Heart left ventricle (tissue), 16 donors: ENCODE results near the gene CHCHD1. TPM values are rescaled to one million over a fixed set of nuclear protein-coding genes. Genes with fewer than 3 reads are reported as not detected.

Experiments
- ATAC-seq, 4 donors: fragments of 200-7000 bp; cut with Tn5 transposase; one replicate each; pipeline ENCODE4 v1.9.1; 2020 to 2022; ENCODE audit warnings: moderate library complexity in 4 of 4, mild to moderate bottlenecking in 3 of 4, moderate number of reproducible peaks in 1 of 4
- DNase-seq, 5 donors: peaks; one replicate each; pipeline ENCODE4 v3.0.0-alpha.2; 2020
- H3K27ac ChIP-seq, 12 donors: fragments of 200-600 bp; sonication (generic) in 4 of 12; one replicate each; pipeline versions ENCODE4 v1.5.0 to v1.8.0; 2016 to 2022; ENCODE audit warnings: mild to moderate bottlenecking in 2 of 12
- H3K27me3 ChIP-seq, 9 donors: fragments of 200-600 bp; sonication (generic) in 2 of 9; one replicate each; pipeline versions ENCODE4 v1.5.1 to v1.8.0; 2016 to 2022; ENCODE audit warnings: mild to moderate bottlenecking in 3 of 9
- H3K36me3 ChIP-seq, 9 donors: fragments of 200-600 bp; sonication (generic) in 2 of 9; one replicate each; pipeline versions ENCODE4 v1.5.0 to v1.8.0; 2018 to 2022; ENCODE audit warnings: mild to moderate bottlenecking in 2 of 9
- H3K4me1 ChIP-seq, 12 donors: fragments of 200-600 bp; sonication (generic) in 4 of 12; one replicate each; pipeline versions ENCODE4 v1.5.0 to v1.8.0; 2016 to 2022; ENCODE audit warnings: mild to moderate bottlenecking in 3 of 12
- H3K4me3 ChIP-seq, 12 donors: fragments of 200-600 bp; sonication (generic) in 4 of 12; one replicate each; pipeline versions ENCODE4 v1.5.0 to v1.8.0; 2017 to 2022; ENCODE audit warnings: mild to moderate bottlenecking in 9 of 12, moderate library complexity in 4 of 12
- H3K9me3 ChIP-seq, 12 donors: fragments of 200-600 bp; sonication (generic) in 4 of 12; one replicate each; pipeline versions ENCODE4 v1.5.0 to v1.8.0; 2016 to 2022; ENCODE audit warnings: mild to moderate bottlenecking in 1 of 12
- POLR2A ChIP-seq, 2 donors: fragments of 450-650 bp; IDR thresholded peaks; one replicate each; pipeline ENCODE4 v1.6.1; 2017; ENCODE audit warnings: antibody characterized with exemption in 2 of 2, mild to moderate bottlenecking in 2 of 2, moderate library complexity in 2 of 2
- WGBS, 4 donors: extraction: QIAGEN DNeasy Blood & Tissue Kit in 2 of 4; methylation state at CpG; one replicate each; pipeline versions ENCODE4 v1.1.5 to v1.1.7; 2013 to 2018; 5-methylcytosine and 5-hydroxymethylcytosine counted together
- intact Hi-C, 10 donors: fragments of 100-400 bp; cut with DNase I; formaldehyde crosslinking; loops; one replicate each; pipeline versions ENCODE4 v1.11.1 to v1.14.2; 2022
- polyA plus RNA-seq, 2 donors: library from polyadenylated mRNA; stranded (reverse); fragments of 200-250 nt; gene quantifications; one replicate each; pipeline ENCODE4 v1.2.3, GENCODE V29; 2013
- total RNA-seq, 9 donors: library from RNA; depleted of rRNA in 2 of 9; stranded (reverse); fragments of >200 nt in 2 of 9; fragmentation: NEBNext Ultra II Directional in 3 of 9; extraction: Animal tissue kit (Norgen Biotek cat#: 25700) in 3 of 9; gene quantifications; one replicate each; pipeline versions ENCODE4 v1.1.0 to v1.2.4, GENCODE V29; 2016 to 2023
- TF ChIP-seq, protein P1 (sequence below), 12 donors: fragments of 200-600 bp; sonication (generic) in 4 of 12; IDR thresholded peaks; one replicate each; pipeline versions ENCODE4 v1.5.0 to v1.8.0; 2018 to 2022; ENCODE audit warnings: antibody characterized with exemption in 12 of 12, mild to moderate bottlenecking in 5 of 12
- donor health status: ischemic (EF 13 %, LVEDD 7.1; RV severe dilation, severe dysfunction).
- donor health status: healthy with polysubstance abuse.
- donor health status: DM: no; HTN: yes; CAD: no.
- donor health status: DM: no; HTN: no; CAD: no.
- donor health status: ischemic (EF 25% LVEDD 6.9; RV normal size, moderate dysfunction).
- donor health status: ischemic (EF 25% LVEDD 5.7; RV mildly dilated, moderate dysfunction).
- donor health status: healthy.
- donor health status: DM: yes; HTN: yes; CAD: no.
- donor health status: ischemic (EF 35%, LVEDD 5.7; RV mildly dilated, moderate dysfunction).
- donor health status: nonischemic (EF 11% LVEDD 7.7; RV severe dilation, severe dysfunction).
- donor health status: DM: yes; HTN: yes; CAD: no.
- donor health status: PGD.
- donor health status: ischemic (EF 29% LVEDD 5.4; RV normal size, mild dysfunction).
- donor health status: nonischemic (EF 23%, LVEDD 6.1; RV moderate dilation, normal function).

CHCHD1 gene
- total and polyA plus RNA-seq, 11 donors = 17.3 to 77.9 (median 24.0) TPM

DNA sequence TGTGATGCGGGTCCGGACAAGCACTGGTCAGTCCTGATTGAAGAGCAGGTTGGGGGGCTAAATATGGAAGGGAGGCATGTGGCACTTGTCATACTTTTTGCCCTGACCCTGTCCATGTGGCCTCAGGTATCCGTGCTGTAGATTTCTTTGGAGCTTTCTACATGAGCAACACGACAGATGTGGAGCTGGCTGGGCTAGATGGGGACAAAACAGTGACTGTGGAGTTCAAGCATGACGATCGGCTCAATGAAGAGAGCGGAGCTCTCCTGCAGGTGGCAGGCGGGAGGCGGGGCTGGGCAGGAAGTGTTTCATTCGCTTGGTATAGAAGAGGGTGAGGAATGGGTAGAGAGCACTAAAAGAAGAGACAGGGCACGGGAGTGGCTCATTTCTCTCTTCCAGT is 13.0 kb upstream of the CHCHD1 start:
- ATAC-seq = no peak
- DNase-seq = no peak
- Histone ChIP-seq H3K4me1 (peaks cover under 1 to 20% (median 12%) of the 10 kb centered on the region in 12 donors), H3K27me3 (no peaks in the 10 kb centered on the region), H3K27ac (no peak overlapping the region), H3K9me3 (no peaks in the 10 kb centered on the region), H3K4me3 (no peak overlapping the region), H3K36me3 (peaks cover 0 to 82% (median 76%) of the 10 kb centered on the region in 9 donors)
- TF ChIP-seq, protein P1, sequence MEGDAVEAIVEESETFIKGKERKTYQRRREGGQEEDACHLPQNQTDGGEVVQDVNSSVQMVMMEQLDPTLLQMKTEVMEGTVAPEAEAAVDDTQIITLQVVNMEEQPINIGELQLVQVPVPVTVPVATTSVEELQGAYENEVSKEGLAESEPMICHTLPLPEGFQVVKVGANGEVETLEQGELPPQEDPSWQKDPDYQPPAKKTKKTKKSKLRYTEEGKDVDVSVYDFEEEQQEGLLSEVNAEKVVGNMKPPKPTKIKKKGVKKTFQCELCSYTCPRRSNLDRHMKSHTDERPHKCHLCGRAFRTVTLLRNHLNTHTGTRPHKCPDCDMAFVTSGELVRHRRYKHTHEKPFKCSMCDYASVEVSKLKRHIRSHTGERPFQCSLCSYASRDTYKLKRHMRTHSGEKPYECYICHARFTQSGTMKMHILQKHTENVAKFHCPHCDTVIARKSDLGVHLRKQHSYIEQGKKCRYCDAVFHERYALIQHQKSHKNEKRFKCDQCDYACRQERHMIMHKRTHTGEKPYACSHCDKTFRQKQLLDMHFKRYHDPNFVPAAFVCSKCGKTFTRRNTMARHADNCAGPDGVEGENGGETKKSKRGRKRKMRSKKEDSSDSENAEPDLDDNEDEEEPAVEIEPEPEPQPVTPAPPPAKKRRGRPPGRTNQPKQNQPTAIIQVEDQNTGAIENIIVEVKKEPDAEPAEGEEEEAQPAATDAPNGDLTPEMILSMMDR (IDR thresholded peaks at IDR 0.05) = no peak
- no peak for TF ChIP-seq POLR2A (IDR thresholded peaks at IDR 0.05)
- 77 to 86% (median 81%) methylated on average over 11 of the region's 11 CpGs for WGBS, 4 donors
- intact Hi-C loops = no loop called here

DNA sequence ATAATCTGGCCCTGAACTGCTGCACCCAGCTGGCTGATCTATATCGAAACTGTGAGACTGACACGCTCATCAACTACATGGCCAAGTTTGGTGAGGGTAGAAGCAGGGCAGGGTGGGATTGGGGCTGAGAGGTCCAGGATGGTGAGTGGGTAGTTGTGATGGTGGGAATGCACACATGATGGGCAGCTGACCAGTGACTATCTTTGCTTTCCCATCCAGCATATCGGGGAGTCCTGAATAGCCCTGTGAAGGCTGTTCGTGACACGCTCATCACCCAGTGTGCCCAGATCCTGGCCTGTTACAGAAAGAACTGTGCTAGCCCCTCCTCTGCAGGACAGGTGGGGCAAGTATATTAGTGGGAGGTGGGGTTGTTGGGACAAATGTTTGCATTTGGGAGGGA is 12.5 kb upstream of the CHCHD1 start:
- H3K27ac ChIP-seq = no peak overlapping the region
- H3K9me3 ChIP-seq = no peaks in the 10 kb centered on the region
- DNase-seq (no peak), ATAC-seq (no peak)
- H3K4me3 ChIP-seq = no peak overlapping the region
- no peaks in the 10 kb centered on the region for H3K27me3 ChIP-seq
- H3K4me1 ChIP-seq = peaks cover 3 to 25% (median 18%) of the 10 kb centered on the region in 12 donors
- TF ChIP-seq, protein P1 (IDR thresholded peaks at IDR 0.05) = no peak
- TF ChIP-seq POLR2A (IDR thresholded peaks at IDR 0.05) = no peak
- intact Hi-C loops = no loop called here
- WGBS, 4 donors = 88 to 92% (median 91%) methylated on average over 5 of the region's 5 CpGs
- peaks cover 0 to 82% (median 74%) of the 10 kb centered on the region in 9 donors for H3K36me3 ChIP-seq

DNA sequence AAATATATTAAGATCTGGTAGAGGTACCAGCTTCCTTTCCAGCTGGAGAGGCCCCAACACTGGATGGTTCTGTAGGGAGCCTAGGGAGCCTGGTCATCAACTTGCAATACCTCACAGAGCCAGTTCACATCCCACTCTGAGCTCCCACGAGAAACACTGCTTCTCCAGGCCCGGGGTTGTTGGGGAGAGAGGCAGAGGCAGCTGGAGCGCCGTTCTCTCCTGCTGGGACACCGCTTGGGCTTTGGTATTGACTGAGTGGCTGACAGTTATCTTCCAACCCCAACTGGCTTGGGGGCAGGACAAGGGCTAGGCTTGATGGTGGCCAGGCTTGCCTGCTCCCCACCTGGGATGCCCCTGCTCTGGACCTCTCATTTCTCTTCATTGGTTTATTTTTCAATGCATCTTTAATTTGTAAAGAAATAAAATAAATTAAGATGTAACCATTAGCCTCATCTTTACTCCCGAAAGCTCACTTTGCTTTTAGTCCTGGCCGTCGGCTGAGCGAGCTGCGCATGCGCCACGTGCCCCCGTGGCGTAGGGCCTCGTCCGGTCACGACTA is 10.0 kb upstream of the CHCHD1 start:
- no peaks in the 10 kb centered on the region for H3K9me3 ChIP-seq
- H3K27me3 ChIP-seq = no peaks in the 10 kb centered on the region
- TF ChIP-seq, protein P1 (IDR thresholded peaks at IDR 0.05) = no peak
- TF ChIP-seq POLR2A (IDR thresholded peaks at IDR 0.05) = no peak
- intact Hi-C loops = loop anchor here in 3 of 10 donors (1.0 to 10.0 kb wide), 3 partner anchors 40 to 1053 kb away; partner anchors contain the start of genes KAT6B (in 1 of the 3) and NDST2 (in 1 of the 3)
- ATAC-seq (peak; percentile 0 to 75 (median 7)), DNase-seq (peak; percentile 93 to 96 (median 93))
- H3K27ac ChIP-seq = peak overlapping the region; percentile 93 to 100 (median 98)
- 12 to 18% (median 14%) methylated on average over 17 of the region's 17 CpGs for WGBS, 4 donors
- peak overlapping the region; percentile 46 to 95 (median 83) for H3K4me3 ChIP-seq
- H3K36me3 ChIP-seq = peaks cover 0 to 81% (median 69%) of the 10 kb centered on the region in 9 donors
- peaks cover 7 to 49% (median 31%) of the 10 kb centered on the region in 12 donors for H3K4me1 ChIP-seq

DNA sequence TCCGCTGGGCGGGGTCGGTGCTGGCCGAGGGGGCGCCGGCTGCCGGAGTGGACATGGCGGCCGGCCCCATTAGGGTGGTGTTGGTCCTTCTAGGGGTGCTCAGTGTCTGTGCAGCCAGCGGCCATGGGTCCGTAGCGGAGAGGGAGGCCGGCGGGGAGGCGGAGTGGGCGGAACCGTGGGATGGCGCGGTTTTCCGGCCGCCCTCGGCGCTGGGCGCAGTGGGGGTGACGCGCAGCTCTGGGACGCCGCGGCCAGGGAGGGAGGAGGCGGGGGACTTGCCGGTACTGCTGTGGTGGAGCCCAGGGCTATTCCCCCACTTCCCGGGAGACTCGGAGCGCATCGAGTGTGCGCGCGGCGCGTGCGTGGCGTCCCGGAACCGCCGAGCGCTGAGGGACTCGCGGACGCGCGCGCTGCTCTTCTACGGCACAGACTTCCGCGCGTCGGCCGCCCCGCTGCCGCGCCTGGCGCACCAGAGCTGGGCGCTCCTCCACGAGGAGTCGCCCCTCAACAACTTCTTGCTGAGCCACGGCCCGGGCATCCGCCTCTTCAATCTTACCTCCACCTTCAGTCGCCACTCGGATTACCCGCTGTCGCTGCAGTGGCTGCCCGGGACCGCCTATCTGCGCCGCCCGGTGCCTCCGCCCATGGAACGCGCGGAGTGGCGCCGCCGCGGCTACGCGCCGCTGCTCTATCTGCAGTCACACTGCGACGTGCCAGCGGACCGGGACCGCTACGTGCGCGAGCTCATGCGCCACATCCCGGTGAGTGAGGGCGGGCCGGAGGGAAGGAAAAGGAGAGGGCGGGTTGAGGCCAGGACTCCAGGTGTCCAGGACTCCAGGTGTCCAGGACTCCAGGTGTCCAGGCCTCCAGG is 9.3 kb upstream of the CHCHD1 start:
- 0% methylated on average over 46 to 101 of the region's 101 CpGs for WGBS, 4 donors
- H3K4me1 ChIP-seq = peaks cover 7 to 52% (median 31%) of the 10 kb centered on the region in 12 donors
- H3K4me3 ChIP-seq = peak overlapping the region; percentile 46 to 95 (median 83)
- H3K27ac ChIP-seq = peak overlapping the region; percentile 93 to 100 (median 98)
- H3K27me3 ChIP-seq = no peaks in the 10 kb centered on the region
- DNase-seq = peak; percentile 82 to 90 (median 87)
- intact Hi-C loops = loop anchor here in 3 of 10 donors (1.0 to 10.0 kb wide), 3 partner anchors 39 to 1052 kb away; partner anchors contain the start of genes KAT6B (in 1 of the 3) and NDST2 (in 1 of the 3)
- peaks cover 0 to 81% (median 69%) of the 10 kb centered on the region in 9 donors for H3K36me3 ChIP-seq
- peak; percentile 51 to 93 for TF ChIP-seq POLR2A (IDR thresholded peaks at IDR 0.05)
- TF ChIP-seq, protein P1 (IDR thresholded peaks at IDR 0.05) = peak in 5 of 12 donors; percentile 16 to 43 (median 31)
- ATAC-seq = peak; percentile 61 to 87 (median 85)
- no peaks in the 10 kb centered on the region for H3K9me3 ChIP-seq
